Measurements from ENCODE around the gene CDC14B. TPM values are rescaled to one million over a fixed set of nuclear protein-coding genes. Genes with fewer than 3 reads are reported as not detected.

CDC14B gene
- total RNA-seq, 1 experiment from 2014 or later = 28.4 TPM

- Histone ChIP-seq H2AK5ac (ENCODE audit: insufficient read length, low read length) (no peak overlapping the region), H2BK5ac (ENCODE audit: insufficient read length, low read length) (no peak overlapping the region), H3K79me1 (ENCODE audit: insufficient read depth, low read depth, low read length, poor library complexity, severe bottlenecking) (no peaks in the 10 kb centered on the region), H2BK20ac (ENCODE audit: low read depth, low read length, poor library complexity, severe bottlenecking) (no peak overlapping the region), H3K4me2 (ENCODE audit: insufficient read depth, insufficient read length, low read length) (no peak overlapping the region), H3K23ac (ENCODE audit: insufficient read length, low read depth, low read length) (no peak overlapping the region), H4K8ac (replicated peaks; ENCODE audit: insufficient read length, low read depth, low read length) (no peak overlapping the region), H4K91ac (ENCODE audit: insufficient read length, low read depth, low read length) (no peak overlapping the region), H3K23me2 (ENCODE audit: insufficient read length, low read depth, low read length, poor library complexity, severe bottlenecking) (no peaks in the 10 kb centered on the region), H3K14ac (ENCODE audit: insufficient read depth, low read length) (no peak overlapping the region), H3K9ac (ENCODE audit: extremely low read depth, insufficient read length, low read length) (no peak overlapping the region), H3K4me1 (ENCODE audit: insufficient read depth, low read length) (no peaks in the 10 kb centered on the region), H3K18ac (ENCODE audit: insufficient read length, low read depth, low read length) (no peak overlapping the region), H3K27ac (ENCODE audit: insufficient read length, low read depth, low read length) (no peak overlapping the region), H4K20me1 (ENCODE audit: control insufficient read depth, insufficient read depth, insufficient read length) (no peaks in the 10 kb centered on the region), H3K56ac (ENCODE audit: insufficient read length, low read depth, low read length) (no peak overlapping the region), H3K4ac (ENCODE audit: low read depth, low read length) (no peak overlapping the region), H3T11ph (ENCODE audit: low read length) (no peak overlapping the region), H2BK12ac (ENCODE audit: insufficient read length, low read depth, low read length) (no peak overlapping the region), H3K9me3 (ENCODE audit: control insufficient read depth, low read depth, low read length) (no peaks in the 10 kb centered on the region), H2AFZ (ENCODE audit: low read length) (no peak overlapping the region), H2BK15ac (ENCODE audit: low read depth, low read length) (no peak overlapping the region), H4K5ac (ENCODE audit: insufficient read length, low read depth, low read length) (no peak overlapping the region), H2BK120ac (ENCODE audit: low read depth, low read length, poor library complexity, severe bottlenecking) (no peak overlapping the region), H3K27me3 (ENCODE audit: insufficient read depth, low read length) (no peaks in the 10 kb centered on the region), H3K79me2 (ENCODE audit: insufficient read depth, low read length) (no peaks in the 10 kb centered on the region)
- Mint-ChIP-seq H3K36me3 (ENCODE audit: insufficient read depth in 1 of 3, low read depth in 3 of 3) (peaks cover 9 to 23% (median 18%) of the 10 kb centered on the region in 3 experiments; a peak in 6 of 7 replicates), H3K4me1 (no peaks in the 10 kb centered on the region), H3K9me3 (no peaks in the 10 kb centered on the region), H3K27ac (no peak overlapping the region), H3K27me3 (ENCODE audit: low read depth) (no peaks in the 10 kb centered on the region), H3K4me3 (no peak overlapping the region)
- TF ChIP-seq, protein P1, sequence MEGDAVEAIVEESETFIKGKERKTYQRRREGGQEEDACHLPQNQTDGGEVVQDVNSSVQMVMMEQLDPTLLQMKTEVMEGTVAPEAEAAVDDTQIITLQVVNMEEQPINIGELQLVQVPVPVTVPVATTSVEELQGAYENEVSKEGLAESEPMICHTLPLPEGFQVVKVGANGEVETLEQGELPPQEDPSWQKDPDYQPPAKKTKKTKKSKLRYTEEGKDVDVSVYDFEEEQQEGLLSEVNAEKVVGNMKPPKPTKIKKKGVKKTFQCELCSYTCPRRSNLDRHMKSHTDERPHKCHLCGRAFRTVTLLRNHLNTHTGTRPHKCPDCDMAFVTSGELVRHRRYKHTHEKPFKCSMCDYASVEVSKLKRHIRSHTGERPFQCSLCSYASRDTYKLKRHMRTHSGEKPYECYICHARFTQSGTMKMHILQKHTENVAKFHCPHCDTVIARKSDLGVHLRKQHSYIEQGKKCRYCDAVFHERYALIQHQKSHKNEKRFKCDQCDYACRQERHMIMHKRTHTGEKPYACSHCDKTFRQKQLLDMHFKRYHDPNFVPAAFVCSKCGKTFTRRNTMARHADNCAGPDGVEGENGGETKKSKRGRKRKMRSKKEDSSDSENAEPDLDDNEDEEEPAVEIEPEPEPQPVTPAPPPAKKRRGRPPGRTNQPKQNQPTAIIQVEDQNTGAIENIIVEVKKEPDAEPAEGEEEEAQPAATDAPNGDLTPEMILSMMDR (conservative IDR thresholded peaks at IDR 0.05) = no peak
- no CpG with 5 or more reads among the region's 5 CpGs for WGBS (ENCODE audit: extremely low coverage, insufficient read length, low lambda C conversion rate)
- DNase-seq = no peak
These were observed 103.8 kb downstream of the CDC14B start for GRCh38 chr9:96515621-96516470.
